CD14-positive monocyte (primary cell): ENCODE measurements around the gene NTMT2. TPM values are rescaled to one million over a fixed set of nuclear protein-coding genes. Genes with fewer than 3 reads are reported as not detected.

Experiments
- DNase-seq, 3 donors: peaks; one replicate each; pipeline ENCODE4 v3.0.0-alpha.2; 2011 to 2022
- H2AFZ ChIP-seq: 2 replicates; pipeline ENCODE4 v1.6.0; 2012; ENCODE audit warnings: mild to moderate bottlenecking, low read depth, low read length, inconsistent platforms; ENCODE audit not compliant: insufficient read depth, poor library complexity, severe bottlenecking
- H3K27ac ChIP-seq, 2 donors: 1 replicate in 1 of 2; 2 replicates in 1 of 2; pipeline ENCODE4 v1.5.1; 2012 to 2013; ENCODE audit warnings: low read length in 2 of 2, control low read depth in 1 of 2, inconsistent platforms in 1 of 2, low read depth in 1 of 2, mild to moderate bottlenecking in 1 of 2
- H3K27me3 ChIP-seq, 2 donors: one replicate each; pipeline versions ENCODE4 v1.6.0 to v1.6.1; 2011 to 2013; ENCODE audit warnings: low read length in 2 of 2; ENCODE audit not compliant: control insufficient read depth in 2 of 2, insufficient read depth in 2 of 2
- H3K36me3 ChIP-seq, 2 donors: replicated peaks in 1 of 2; 1 replicate in 1 of 2; 2 replicates in 1 of 2; pipeline versions ENCODE4 v1.5.1 to v1.6.1; 2012 to 2013; ENCODE audit warnings: low read length in 2 of 2, control low read depth in 1 of 2, inconsistent platforms in 1 of 2, mild to moderate bottlenecking in 1 of 2; ENCODE audit not compliant: insufficient read depth in 2 of 2, control insufficient read depth in 1 of 2
- H3K4me1 ChIP-seq, 2 donors: 1 replicate in 1 of 2; 2 replicates in 1 of 2; pipeline versions ENCODE4 v1.5.1 to v1.6.1; 2012 to 2013; ENCODE audit warnings: low read length in 2 of 2, control low read depth in 1 of 2, inconsistent platforms in 1 of 2, mild to moderate bottlenecking in 1 of 2, moderate library complexity in 1 of 2; ENCODE audit not compliant: insufficient read depth in 2 of 2, control insufficient read depth in 1 of 2
- H3K4me2 ChIP-seq: replicated peaks from 2 replicates; pipeline ENCODE3; 2012; ENCODE audit warnings: low read length, moderate library complexity, mild to moderate bottlenecking; ENCODE audit not compliant: poor library complexity, severe bottlenecking; ENCODE audit errors: extremely low read depth
- H3K4me3 ChIP-seq, 3 experiments: fragments of 200-600 bp in 1 of 3; sonication (generic) in 1 of 3; replicated peaks in 1 of 3; 1 replicate in 2 of 3; 2 replicates in 1 of 3; pipeline ENCODE4 v1.5.1; 2011 to 2013; ENCODE audit warnings: low read length in 3 of 3, mild to moderate bottlenecking in 3 of 3, control low read depth in 2 of 3, low read depth in 2 of 3, inconsistent platforms in 1 of 3, moderate library complexity in 1 of 3
- H3K79me2 ChIP-seq: 2 replicates; pipeline ENCODE4 v1.6.0; 2012; ENCODE audit warnings: mild to moderate bottlenecking, control low read depth, inconsistent platforms, low read length, moderate library complexity; ENCODE audit not compliant: insufficient read depth
- H3K9ac ChIP-seq: 2 replicates; pipeline ENCODE4 v1.6.0; 2017; ENCODE audit warnings: low read length, mild to moderate bottlenecking; ENCODE audit not compliant: insufficient read depth, poor library complexity, severe bottlenecking
- H3K9me3 ChIP-seq, 2 donors: replicated peaks in 1 of 2; 1 replicate in 1 of 2; 2 replicates in 1 of 2; pipeline versions ENCODE4 v1.5.1 to v1.6.1; 2012 to 2013; ENCODE audit warnings: low read length in 2 of 2, control low read depth in 1 of 2; ENCODE audit not compliant: control insufficient read depth in 1 of 2, insufficient read depth in 1 of 2
- H4K20me1 ChIP-seq: 2 replicates; pipeline ENCODE4 v1.6.0; 2012; ENCODE audit warnings: mild to moderate bottlenecking, low read length, control low read depth, moderate library complexity; ENCODE audit not compliant: insufficient read depth
- H3K27ac Mint-ChIP-seq, 7 donors: one replicate each; pipeline ENCODE4 v1.8.0; 2020; ENCODE audit warnings: mild to moderate bottlenecking in 7 of 7, mixed read lengths in 7 of 7, moderate library complexity in 6 of 7, inconsistent platforms in 2 of 7
- H3K27me3 Mint-ChIP-seq, 3 donors: one replicate each; pipeline ENCODE4 v1.8.0; 2021 to 2022; ENCODE audit warnings: low read depth in 3 of 3, mild to moderate bottlenecking in 3 of 3, mixed read lengths in 3 of 3, moderate library complexity in 3 of 3, inconsistent platforms in 1 of 3
- H3K36me3 Mint-ChIP-seq, 2 donors: one replicate each; pipeline ENCODE4 v1.8.0; 2020; ENCODE audit warnings: mixed read lengths in 2 of 2, inconsistent platforms in 1 of 2, mild to moderate bottlenecking in 1 of 2
- H3K4me1 Mint-ChIP-seq: one replicate; pipeline ENCODE4 v1.8.0; 2020; ENCODE audit warnings: mild to moderate bottlenecking, mixed read lengths
- H3K4me3 Mint-ChIP-seq, 2 donors: one replicate each; pipeline ENCODE4 v1.8.0; 2020; ENCODE audit warnings: mild to moderate bottlenecking in 2 of 2, mixed read lengths in 2 of 2, moderate library complexity in 1 of 2
- H3K9me3 Mint-ChIP-seq, 7 donors: one replicate each; pipeline ENCODE4 v1.8.0; 2020 to 2022; ENCODE audit warnings: mixed read lengths in 7 of 7, mild to moderate bottlenecking in 6 of 7, moderate library complexity in 6 of 7, inconsistent platforms in 2 of 7
- CTCF ChIP-seq: fragments of 200-600 bp; IDR thresholded peaks from one replicate; pipeline ENCODE4 v1.8.0; 2022; ENCODE audit warnings: antibody characterized with exemption, mild to moderate bottlenecking
- WGBS: methylation state at CpG from one replicate; pipeline ENCODE4 v1.1.5; 2013; ENCODE audit warnings: missing lambda C conversion rate; ENCODE audit not compliant: insufficient coverage; 5-methylcytosine and 5-hydroxymethylcytosine counted together
- intact Hi-C, 2 donors: fragments of 100-400 bp; cut with micrococcal nuclease; formaldehyde crosslinking; loops; one replicate each; pipeline versions ENCODE4 v1.15.0 to v1.15.1; 2023
- polyA plus RNA-seq, 3 donors: library from polyadenylated mRNA; depleted of rRNA in 1 of 3; unstranded in 2 of 3; stranded (reverse) in 1 of 3; fragments of 300-500 nt in 2 of 3; fragments of >200 nt in 1 of 3; fragmentation: Illumina TruSeq in 2 of 3; gene quantifications; 1 replicate in 2 of 3; 2 replicates in 1 of 3; pipeline ENCODE4 v1.2.3, GENCODE V29; 2012 to 2021

NTMT2 gene
- polyA plus RNA-seq, 3 donors, result not detected

DNA sequence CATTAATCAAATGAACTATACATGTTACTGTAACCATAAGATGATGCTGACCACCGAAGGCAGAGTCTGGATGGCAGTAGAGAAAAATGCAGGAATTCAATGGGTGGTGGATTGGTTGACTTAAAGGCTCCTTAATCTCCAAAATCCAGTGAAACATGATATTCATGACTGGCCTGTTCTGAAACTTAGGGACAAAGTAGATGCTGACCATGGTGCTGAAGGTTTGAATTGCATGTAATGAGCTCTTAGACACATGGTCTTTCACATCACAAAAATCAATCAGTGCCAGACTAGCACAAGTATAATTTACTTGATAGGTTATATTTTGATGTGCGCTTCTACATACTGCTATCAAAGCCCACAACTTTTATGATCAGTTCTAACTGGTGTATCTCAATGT is 30.9 kb upstream of the NTMT2 start:
- no peak overlapping the region for H3K27ac ChIP-seq
- no peak for TF ChIP-seq CTCF

GRCh38 chr1:170122366-170122765 is 23.4 kb upstream of the NTMT2 start:
- no peak for DNase-seq
- TF ChIP-seq CTCF, result no peak
- intact Hi-C loops, result no loop called here
- Histone ChIP-seq H3K27ac (no peak overlapping the region), H3K79me2 (no peaks in the 10 kb centered on the region), H3K4me2 (no peak overlapping the region), H2AFZ (no peak overlapping the region), H3K9ac (no peak overlapping the region), H3K27me3 (no peaks in the 10 kb centered on the region), H3K4me1 (no peaks in the 10 kb centered on the region), H3K4me3 (no peak overlapping the region), H3K9me3 (no peaks in the 10 kb centered on the region), H3K36me3 (no peaks in the 10 kb centered on the region), H4K20me1 (no peaks in the 10 kb centered on the region)
- Mint-ChIP-seq H3K9me3 (peaks cover 0 to 5% (median 2%) of the 10 kb centered on the region in 7 donors), H3K4me3 (no peak overlapping the region), H3K27me3 (peaks cover 0 to 1% (median 0%) of the 10 kb centered on the region in 3 donors), H3K27ac (no peak overlapping the region), H3K4me1 (no peaks in the 10 kb centered on the region), H3K36me3 (no peaks in the 10 kb centered on the region)
- WGBS, result no CpG with 5 or more reads among the region's 6 CpGs

More for the DNA sequence above, 30.9 kb upstream of the NTMT2 start:
- peaks cover 11 to 32% (median 16%) of the 10 kb centered on the region in 7 donors for H3K9me3 Mint-ChIP-seq
- no peak overlapping the region for H3K4me3 Mint-ChIP-seq
- H3K36me3 ChIP-seq, result no peaks in the 10 kb centered on the region
- H3K36me3 Mint-ChIP-seq, result no peaks in the 10 kb centered on the region
- no peak overlapping the region for H3K4me3 ChIP-seq
- H3K27me3 Mint-ChIP-seq, result peaks cover 0 to 1% (median 0%) of the 10 kb centered on the region in 3 donors
- H3K79me2 ChIP-seq, result no peaks in the 10 kb centered on the region
- H3K9ac ChIP-seq, result no peak overlapping the region
- H3K4me1 ChIP-seq, result no peaks in the 10 kb centered on the region
- no peak for DNase-seq
- H3K9me3 ChIP-seq, result peaks cover 10 to 15% of the 10 kb centered on the region in 2 donors
- H4K20me1 ChIP-seq, result no peaks in the 10 kb centered on the region
- no peak overlapping the region for H3K27ac Mint-ChIP-seq
- H2AFZ ChIP-seq, result no peak overlapping the region
- intact Hi-C loops, result no loop called here
- H3K4me2 ChIP-seq, result no peak overlapping the region
- no CpG with 5 or more reads among the region's 2 CpGs for WGBS
- no peaks in the 10 kb centered on the region for H3K4me1 Mint-ChIP-seq
- H3K27me3 ChIP-seq, result no peaks in the 10 kb centered on the region
